H1 (cell line): ENCODE measurements around the gene SSC5D. TPM values are rescaled to one million over a fixed set of nuclear protein-coding genes. Genes with fewer than 3 reads are reported as not detected.

Source experiments
- ASH2L ChIP-seq: fragments of 200-600, 300-600 bp; sonication (generic); IDR thresholded peaks from one replicate; pipeline ENCODE4 v1.7.1; 2017; ENCODE audit warnings: low read length
- BCL11A ChIP-seq, 2 experiments: IDR thresholded peaks; one replicate each; pipeline ENCODE4 v1.6.1; 2011; ENCODE audit warnings: low read depth in 2 of 2, low read length in 2 of 2, mild to moderate bottlenecking in 2 of 2
- CBX8 ChIP-seq: fragments of 300-800, 300-1000 bp; sonication (generic); IDR thresholded peaks from 2 replicates; pipeline ENCODE4 v1.7.1; 2016; ENCODE audit warnings: low read depth, low read length, borderline replicate concordance
- CEBPB ChIP-seq: IDR thresholded peaks from 2 replicates; pipeline ENCODE4 v1.6.1; 2012; ENCODE audit warnings: low read depth, low read length
- CHD2 ChIP-seq: IDR thresholded peaks from 2 replicates; pipeline ENCODE4 v1.6.1; 2012; ENCODE audit warnings: low read length, improper control_type of control experiment
- CREB1 ChIP-seq: IDR thresholded peaks from 2 replicates; pipeline ENCODE4 v1.6.1; 2012; ENCODE audit warnings: inconsistent platforms
- EZH2 ChIP-seq: fragments of 200-600 bp; sonication (generic); IDR thresholded peaks from 2 replicates; pipeline ENCODE4 v1.7.1; 2012; ENCODE audit warnings: low read depth, mild to moderate bottlenecking, moderate library complexity, low read length, inconsistent platforms; ENCODE audit not compliant: severe bottlenecking
- FOSL1 ChIP-seq: IDR thresholded peaks from 2 replicates; pipeline ENCODE4 v1.6.1; 2011; ENCODE audit warnings: mild to moderate bottlenecking, low read depth, low read length, moderate library complexity; ENCODE audit not compliant: insufficient read depth
- GABPA ChIP-seq: IDR thresholded peaks from 2 replicates; pipeline ENCODE4 v1.6.1; 2011; ENCODE audit warnings: mild to moderate bottlenecking, low read length, moderate library complexity, borderline replicate concordance; ENCODE audit not compliant: insufficient read depth
- MAFK ChIP-seq: IDR thresholded peaks from 2 replicates; pipeline ENCODE4 v1.6.1; 2012; ENCODE audit warnings: low read depth, mild to moderate bottlenecking, improper control_type of control experiment, low read length
- POLR2AphosphoS5 ChIP-seq: IDR thresholded peaks from 2 replicates; pipeline ENCODE4 v1.6.1; 2011; ENCODE audit warnings: low read depth, low read length
- RBBP5 ChIP-seq: IDR thresholded peaks from 2 replicates; pipeline ENCODE4 v1.7.1; 2012; ENCODE audit warnings: low read depth, mild to moderate bottlenecking, inconsistent platforms, low read length, moderate library complexity, borderline replicate concordance
- SIN3A ChIP-seq, 2 experiments: IDR thresholded peaks in 1 of 2; conservative IDR thresholded peaks in 1 of 2; 2 replicates each; pipeline ENCODE4 v1.6.1; 2011 to 2012; ENCODE audit warnings: low read length in 2 of 2, improper control_type of control experiment in 1 of 2, low read depth in 1 of 2, mild to moderate bottlenecking in 1 of 2
- SIRT6 ChIP-seq: IDR thresholded peaks from one replicate; pipeline ENCODE4 v1.7.1; 2012; ENCODE audit warnings: low read length, inconsistent platforms
- SIX5 ChIP-seq: IDR thresholded peaks from 2 replicates; pipeline ENCODE4 v1.6.1; 2011; ENCODE audit warnings: mild to moderate bottlenecking, low read depth, low read length
- SUZ12 ChIP-seq: fragments of 200-600 bp; sonication (generic); IDR thresholded peaks from 2 replicates; pipeline ENCODE4 v1.6.1; 2012; ENCODE audit warnings: mild to moderate bottlenecking, inconsistent platforms, low read length, moderate library complexity, mixed read lengths
- TAF1 ChIP-seq: IDR thresholded peaks from 2 replicates; pipeline ENCODE4 v1.6.1; 2011; ENCODE audit warnings: mild to moderate bottlenecking, low read depth, low read length
- TBP ChIP-seq: IDR thresholded peaks from 2 replicates; pipeline ENCODE4 v1.6.1; 2011; ENCODE audit warnings: low read depth, low read length, improper control_type of control experiment
- ZNF274 ChIP-seq: IDR thresholded peaks from 2 replicates; pipeline ENCODE4 v1.7.0; 2012; ENCODE audit warnings: low read length, borderline replicate concordance; ENCODE audit errors: extremely low read depth
- polyA plus RNA-seq, 7 experiments: library from polyadenylated mRNA; depleted of rRNA in 3 of 7; stranded (reverse) in 5 of 7; unstranded in 2 of 7; fragments of >200 nt in 5 of 7; fragments of 200-250 nt in 2 of 7; gene quantifications; 1 replicate in 5 of 7; 2 replicates in 1 of 7; 4 replicates in 1 of 7; pipeline versions ENCODE4 v1.2.1 to v1.2.3, GENCODE V29; 2011 to 2013; ENCODE audit warnings: missing spikeins in 2 of 7, mixed read lengths in 2 of 7
- total RNA-seq: library from RNA; stranded (reverse); fragmentation: NEBNext Ultra II Directional; extraction: Animal tissue kit (Norgen Biotek cat#: 25700); gene quantifications from 2 replicates; pipeline ENCODE4 v1.2.1, GENCODE V29; 2021
- TF ChIP-seq, protein P1 (sequence below): IDR thresholded peaks from 2 replicates; pipeline ENCODE4 v1.6.1; 2012; ENCODE audit warnings: inconsistent platforms
- TF ChIP-seq, protein P2 (sequence below): IDR thresholded peaks from 2 replicates; pipeline ENCODE4 v1.6.1; 2011; ENCODE audit warnings: low read depth, mild to moderate bottlenecking, low read length; ENCODE audit not compliant: insufficient read depth
- TF ChIP-seq, protein P3 (sequence below), 3 experiments: IDR thresholded peaks; 1 replicate in 2 of 3; 2 replicates in 1 of 3; pipeline versions ENCODE4 v1.5.1 to v1.6.1; 2011; ENCODE audit warnings: low read length in 3 of 3, mild to moderate bottlenecking in 3 of 3, inconsistent platforms in 2 of 3, low read depth in 1 of 3, moderate library complexity in 1 of 3; ENCODE audit not compliant: insufficient read depth in 1 of 3; ENCODE audit errors: control extremely low read depth in 1 of 3

Gene SSC5D
- total and polyA plus RNA-seq, 2 of the 8 experiments (the other 6 are each of a cell fraction or from before 2014, with no cell fraction given), result 0.39 to 1.7 TPM

DNA sequence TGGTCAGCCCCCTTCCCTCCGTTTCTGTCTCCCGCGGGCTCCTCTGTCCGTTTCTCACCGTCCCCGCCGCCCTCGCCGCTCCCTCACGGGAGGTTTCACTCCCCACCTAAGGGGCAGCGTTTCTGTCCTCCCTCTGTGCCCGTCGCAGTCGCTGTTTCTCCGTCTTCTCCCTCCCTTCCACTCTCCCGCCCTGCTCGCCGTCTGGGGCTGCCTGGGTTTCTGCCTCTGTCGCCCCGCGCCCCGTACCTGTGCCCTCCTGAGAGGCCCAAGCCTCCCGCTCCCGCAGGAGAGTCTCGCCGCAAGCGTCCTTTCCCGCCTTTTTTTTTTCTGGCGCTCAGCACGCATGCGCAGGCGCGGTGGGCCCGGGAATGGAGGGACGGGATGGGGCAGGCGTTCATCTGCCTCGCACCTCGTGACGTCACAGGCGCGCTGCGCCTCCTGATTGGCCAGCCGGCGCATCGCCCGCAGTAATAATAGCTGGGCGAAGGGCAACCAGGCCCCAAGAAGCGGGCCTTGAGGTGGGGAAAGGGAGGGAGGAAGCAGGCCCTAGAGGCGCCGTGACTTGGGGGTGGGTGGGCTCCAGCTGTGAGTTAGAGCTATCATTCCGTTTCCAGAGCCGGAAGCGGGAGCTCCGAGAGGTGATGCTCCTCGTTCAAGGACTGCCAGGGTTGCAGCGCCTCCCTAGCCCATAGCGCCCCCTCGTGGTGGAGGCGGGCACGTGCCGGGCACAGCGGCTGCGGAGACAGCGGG lies 15.4 kb downstream of the SSC5D start (continued):
- no peak for TF ChIP-seq TAF1
- TF ChIP-seq ASH2L, result peak; percentile 40
- TF ChIP-seq MAFK, result no peak
- no peak for TF ChIP-seq SIX5
- no peak for TF ChIP-seq TBP
- no peak for TF ChIP-seq EZH2
- peak; percentile 96 for TF ChIP-seq CREB1
- no peak for TF ChIP-seq CEBPB
- no peak for TF ChIP-seq ZNF274
- TF ChIP-seq RBBP5, result 0 out of 2 replicates have a peak, but pooled peaks have one; percentile 35
- TF ChIP-seq SIN3A (conservative IDR thresholded peaks at IDR 0.05 in 1 of 2, IDR thresholded peaks at IDR 0.05 in 1 of 2; ENCODE audit: low read depth in 1 of 2, low read length in 2 of 2), result no peak
- TF ChIP-seq, protein P1, sequence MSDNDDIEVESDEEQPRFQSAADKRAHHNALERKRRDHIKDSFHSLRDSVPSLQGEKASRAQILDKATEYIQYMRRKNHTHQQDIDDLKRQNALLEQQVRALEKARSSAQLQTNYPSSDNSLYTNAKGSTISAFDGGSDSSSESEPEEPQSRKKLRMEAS, result peak; percentile 99
- no peak; the same call in 1 of the 2 replicates for TF ChIP-seq GABPA
- no peak for TF ChIP-seq FOSL1
- TF ChIP-seq, protein P2, sequence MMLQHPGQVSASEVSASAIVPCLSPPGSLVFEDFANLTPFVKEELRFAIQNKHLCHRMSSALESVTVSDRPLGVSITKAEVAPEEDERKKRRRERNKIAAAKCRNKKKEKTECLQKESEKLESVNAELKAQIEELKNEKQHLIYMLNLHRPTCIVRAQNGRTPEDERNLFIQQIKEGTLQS, result peak; percentile 65; the same call in 1 of the 2 replicates
- peak; percentile 70; the same call in 1 of the 2 replicates for TF ChIP-seq CHD2
- TF ChIP-seq BCL11A (IDR thresholded peaks at IDR 0.05; ENCODE audit: low read depth in 2 of 2, low read length in 2 of 2), result no peak
- no peak for TF ChIP-seq POLR2AphosphoS5
- no peak for TF ChIP-seq SIRT6
- TF ChIP-seq, protein P3, sequence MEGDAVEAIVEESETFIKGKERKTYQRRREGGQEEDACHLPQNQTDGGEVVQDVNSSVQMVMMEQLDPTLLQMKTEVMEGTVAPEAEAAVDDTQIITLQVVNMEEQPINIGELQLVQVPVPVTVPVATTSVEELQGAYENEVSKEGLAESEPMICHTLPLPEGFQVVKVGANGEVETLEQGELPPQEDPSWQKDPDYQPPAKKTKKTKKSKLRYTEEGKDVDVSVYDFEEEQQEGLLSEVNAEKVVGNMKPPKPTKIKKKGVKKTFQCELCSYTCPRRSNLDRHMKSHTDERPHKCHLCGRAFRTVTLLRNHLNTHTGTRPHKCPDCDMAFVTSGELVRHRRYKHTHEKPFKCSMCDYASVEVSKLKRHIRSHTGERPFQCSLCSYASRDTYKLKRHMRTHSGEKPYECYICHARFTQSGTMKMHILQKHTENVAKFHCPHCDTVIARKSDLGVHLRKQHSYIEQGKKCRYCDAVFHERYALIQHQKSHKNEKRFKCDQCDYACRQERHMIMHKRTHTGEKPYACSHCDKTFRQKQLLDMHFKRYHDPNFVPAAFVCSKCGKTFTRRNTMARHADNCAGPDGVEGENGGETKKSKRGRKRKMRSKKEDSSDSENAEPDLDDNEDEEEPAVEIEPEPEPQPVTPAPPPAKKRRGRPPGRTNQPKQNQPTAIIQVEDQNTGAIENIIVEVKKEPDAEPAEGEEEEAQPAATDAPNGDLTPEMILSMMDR (IDR thresholded peaks at IDR 0.05; ENCODE audit: control extremely low read depth in 1 of 3, insufficient read depth in 1 of 3, low read depth in 1 of 3, low read length in 3 of 3), result peak; percentile 95 to 98 (median 95)
- TF ChIP-seq CBX8, result no peak
- no peak for TF ChIP-seq SUZ12
